NCI-H526 (cell line): ENCODE measurements around the gene DCDC2B.

Source experiments
- DNase-seq, 2 experiments: peaks; one replicate each; lab custom pipeline; 2025; lab: John Stamatoyannopoulos, UW

Gene DCDC2B

GRCh38 chr1:32223683-32224082 is 14.8 kb downstream of the DCDC2B start:
- no peak for DNase-seq

GRCh38 chr1:32224285-32224684 is 15.4 kb downstream of the DCDC2B start:
- DNase-seq = no peak

GRCh38 chr1:32228771-32229170 is 19.9 kb downstream of the DCDC2B start:
- DNase-seq = no peak

- DNase-seq = no peak
Measured at GRCh38 chr1:32231843-32232432, 23.0 kb downstream of the DCDC2B start.

GRCh38 chr1:32232558-32233304 is 23.8 kb downstream of the DCDC2B start:
- peak in 1 of 2 experiments; percentile 15 for DNase-seq

- DNase-seq = peak; percentile 60 to 80
Measured at GRCh38 chr1:32234792-32235191, 25.9 kb downstream of the DCDC2B start.

GRCh38 chr1:32239337-32239736 is 30.4 kb downstream of the DCDC2B start:
- peak in 1 of 2 experiments; percentile 65 for DNase-seq

- DNase-seq = peak; percentile 53 to 76
Measured at GRCh38 chr1:32239790-32240139, 30.9 kb downstream of the DCDC2B start.

GRCh38 chr1:32240140-32240951 is 31.5 kb downstream of the DCDC2B start:
- peak; percentile 65 to 88 for DNase-seq

- DNase-seq = peak in 1 of 2 experiments; percentile 81
Measured at GRCh38 chr1:32241001-32241763, 32.3 kb downstream of the DCDC2B start.

GRCh38 chr1:32242341-32242851 is 33.5 kb downstream of the DCDC2B start:
- DNase-seq = no peak

GRCh38 chr1:32246888-32247273 is 38.0 kb downstream of the DCDC2B start, which contains the start of gene FAM167B:
Gene FAM167B (plus strand): TSS chr1:32247222. CDS start chr1:32247422, 200 bp downstream.
- DNase-seq = no peak

- no peak for DNase-seq
Measured at GRCh38 chr1:32247452-32247851, 38.6 kb downstream of the DCDC2B start.

- DNase-seq = peak; percentile 68 to 91
Measured at GRCh38 chr1:32247983-32248889, 39.3 kb downstream of the DCDC2B start.

GRCh38 chr1:32249831-32250525 is 41.1 kb downstream of the DCDC2B start:
- DNase-seq = no peak

GRCh38 chr1:32250893-32251716 is 42.2 kb downstream of the DCDC2B start, which contains the start of gene LCK:
Gene LCK (plus strand): TSS chr1:32251265. CDS start chr1:32274330, 23,065 bp downstream.
- DNase-seq = no peak

- no peak for DNase-seq
Measured at GRCh38 chr1:32255072-32256071, 46.5 kb downstream of the DCDC2B start.
